Transverse colon (tissue), 4 donors: ENCODE measurements around the gene SULT1C3.

Experiments
- CTCF ChIP-seq, 5 experiments: fragments of 200-600 bp in 3 of 5; fragments of 450-650 bp in 2 of 5; sonication (generic) in 3 of 5; IDR thresholded peaks; 1 replicate in 2 of 5; 2 replicates in 3 of 5; pipeline ENCODE4 v1.5.1; 2016 to 2017; ENCODE audit warnings: antibody characterized with exemption in 5 of 5, inconsistent platforms in 3 of 5, mild to moderate bottlenecking in 2 of 5, moderate library complexity in 1 of 5
- EP300 ChIP-seq: sonication (generic); formaldehyde crosslinking; IDR thresholded peaks from one replicate; pipeline ENCODE4 v1.6.1; 2017; ENCODE audit warnings: antibody characterized with exemption, low read depth
- POLR2A ChIP-seq: fragments of 450-650 bp; IDR thresholded peaks from one replicate; pipeline ENCODE4 v1.6.1; 2016; ENCODE audit warnings: antibody characterized with exemption, mild to moderate bottlenecking, moderate library complexity
- POLR2AphosphoS5 ChIP-seq, 3 donors: sonication (generic); formaldehyde crosslinking; IDR thresholded peaks; one replicate each; pipeline ENCODE4 v1.6.1; 2016; ENCODE audit warnings: antibody characterized with exemption in 3 of 3

- TF ChIP-seq EP300 (no peak), CTCF (IDR thresholded peaks at IDR 0.05) (no peak), POLR2AphosphoS5 (IDR thresholded peaks at IDR 0.05) (no peak), POLR2A (no peak)
Measured at GRCh38 chr2:108309903-108310302, 70.1 kb downstream of the SULT1C3 start.
